Erythroblast (primary cell): ENCODE data around the gene FLVCR2.

Source experiments
- GATA1 ChIP-seq: IDR thresholded peaks from 2 replicates; pipeline ENCODE4 v1.6.1; 2011; ENCODE audit warnings: low read depth, mild to moderate bottlenecking, control low read depth, low read length, moderate library complexity
- POLR2A ChIP-seq: IDR thresholded peaks from 2 replicates; pipeline ENCODE4 v1.6.1; 2011; ENCODE audit warnings: mild to moderate bottlenecking, low read length

- no peak for TF ChIP-seq POLR2A
- TF ChIP-seq GATA1, result no peak
These were observed 75.1 kb downstream of the FLVCR2 start for GRCh38 chr14:75653563-75653962.
